ENCODE measurements around the gene GPR150.

GPR150 gene

GRCh38 chr5:95620030-95620869 lies at the start of gene GPR150:
TSS of gene GPR150 (plus strand) at chr5:95620087. CDS start at chr5:95620276, 189 bp downstream.
- DNase-seq, result peak; percentile 92

GRCh38 chr5:95572016-95572415 lies 47.9 kb upstream of the GPR150 start:
- DNase-seq, result no peak

- no peak for DNase-seq
Measured at GRCh38 chr5:95581576-95581975, 38.3 kb upstream of the GPR150 start.

GRCh38 chr5:95583992-95584391 lies 35.9 kb upstream of the GPR150 start:
- DNase-seq, result no peak

GRCh38 chr5:95590880-95591279 lies 29.0 kb upstream of the GPR150 start:
- no peak for DNase-seq

- DNase-seq, result no peak
Measured at GRCh38 chr5:95591490-95591901, 28.4 kb upstream of the GPR150 start.

GRCh38 chr5:95595289-95595931 lies 24.5 kb upstream of the GPR150 start:
- peak; percentile 2 for DNase-seq

- no peak for DNase-seq
Measured at GRCh38 chr5:95599252-95599651, 20.6 kb upstream of the GPR150 start.

GRCh38 chr5:95600557-95600956 lies 19.3 kb upstream of the GPR150 start:
- no peak for DNase-seq

GRCh38 chr5:95605786-95606185 lies 14.1 kb upstream of the GPR150 start:
- DNase-seq, result no peak

GRCh38 chr5:95606419-95606818 lies 13.5 kb upstream of the GPR150 start:
- DNase-seq, result no peak

GRCh38 chr5:95609711-95610110 lies 10.2 kb upstream of the GPR150 start:
- DNase-seq, result peak; percentile 36

GRCh38 chr5:95610546-95610945 lies 9.3 kb upstream of the GPR150 start:
- no peak for DNase-seq

- no peak for DNase-seq
Measured at GRCh38 chr5:95611396-95611795, 8.5 kb upstream of the GPR150 start.

GRCh38 chr5:95613514-95613913 lies 6.4 kb upstream of the GPR150 start:
- no peak for DNase-seq

GRCh38 chr5:95615164-95615467 lies 4.8 kb upstream of the GPR150 start:
- peak; percentile 7 for DNase-seq

- DNase-seq, result no peak
Measured at GRCh38 chr5:95617057-95617456, 2.8 kb upstream of the GPR150 start.

- DNase-seq, result no peak
Measured at GRCh38 chr5:95619096-95619495, 791 bp upstream of the GPR150 start.

- DNase-seq, result no peak
Measured at GRCh38 chr5:95619514-95620029, 315 bp upstream of the GPR150 start.

- peak; percentile 87 for DNase-seq
Measured at GRCh38 chr5:95620870-95621838, 1.3 kb downstream of the GPR150 start.

- no peak for DNase-seq
Measured at GRCh38 chr5:95621839-95622629, 2.1 kb downstream of the GPR150 start.

GRCh38 chr5:95623706-95624105 lies 3.8 kb downstream of the GPR150 start:
- DNase-seq, result no peak

Data from DMS53 (cell line).